Panc1 (cell line): ENCODE data around the gene GRHL3.

Source experiments
- CTCF ChIP-seq: fragments of 450-650 bp; IDR thresholded peaks from 2 replicates; pipeline ENCODE4 v1.5.1; 2017; ENCODE audit warnings: mild to moderate bottlenecking
- POLR2AphosphoS5 ChIP-seq: IDR thresholded peaks from 2 replicates; pipeline ENCODE4 v1.6.1; 2012; ENCODE audit warnings: mild to moderate bottlenecking, low read depth, low read length, moderate library complexity
- REST ChIP-seq, 2 experiments: IDR thresholded peaks; 2 replicates each; pipeline ENCODE4 v1.6.1; 2011 to 2012; ENCODE audit warnings: low read depth in 2 of 2, control low read depth in 1 of 2, low read length in 1 of 2, mild to moderate bottlenecking in 1 of 2, moderate library complexity in 1 of 2; ENCODE audit not compliant: insufficient read depth in 1 of 2
- SIN3A ChIP-seq: IDR thresholded peaks from 2 replicates; pipeline ENCODE4 v1.6.1; 2012; ENCODE audit warnings: low read depth, mild to moderate bottlenecking, low read length, moderate library complexity, borderline replicate concordance; ENCODE audit not compliant: insufficient read depth
- TCF7L2 ChIP-seq: IDR thresholded peaks from 2 replicates; pipeline ENCODE4 v1.6.1; 2011; ENCODE audit warnings: mild to moderate bottlenecking, low read depth, low read length, inconsistent platforms

GRCh38 chr1:24384251-24385090 lies 65.3 kb downstream of the GRHL3 start:
- no peak for TF ChIP-seq CTCF
- TF ChIP-seq POLR2AphosphoS5: no peak
- no peak for TF ChIP-seq SIN3A
- no peak for TF ChIP-seq TCF7L2
- no peak for TF ChIP-seq REST (IDR thresholded peaks at IDR 0.05; ENCODE audit: insufficient read depth in 1 of 2, low read depth in 2 of 2, low read length in 1 of 2)
